Peyer's patch (tissue), 4 donors: ENCODE measurements around the gene MARCHF2.

ENCODE experiments used
- POLR2A ChIP-seq, 2 donors: fragments of 450-650 bp; IDR thresholded peaks; one replicate each; pipeline ENCODE4 v1.5.1; 2017; ENCODE audit warnings: antibody characterized with exemption in 2 of 2, mild to moderate bottlenecking in 2 of 2, moderate library complexity in 2 of 2
- TF ChIP-seq, protein P1 (sequence below), 6 experiments: fragments of 450-650 bp in 4 of 6; fragments of 200-600 bp in 2 of 6; sonication (generic) in 1 of 6; IDR thresholded peaks; one replicate each; pipeline ENCODE4 v1.5.1; 2017 to 2019; ENCODE audit warnings: antibody characterized with exemption in 6 of 6, mild to moderate bottlenecking in 3 of 6, moderate library complexity in 1 of 6

DNA sequence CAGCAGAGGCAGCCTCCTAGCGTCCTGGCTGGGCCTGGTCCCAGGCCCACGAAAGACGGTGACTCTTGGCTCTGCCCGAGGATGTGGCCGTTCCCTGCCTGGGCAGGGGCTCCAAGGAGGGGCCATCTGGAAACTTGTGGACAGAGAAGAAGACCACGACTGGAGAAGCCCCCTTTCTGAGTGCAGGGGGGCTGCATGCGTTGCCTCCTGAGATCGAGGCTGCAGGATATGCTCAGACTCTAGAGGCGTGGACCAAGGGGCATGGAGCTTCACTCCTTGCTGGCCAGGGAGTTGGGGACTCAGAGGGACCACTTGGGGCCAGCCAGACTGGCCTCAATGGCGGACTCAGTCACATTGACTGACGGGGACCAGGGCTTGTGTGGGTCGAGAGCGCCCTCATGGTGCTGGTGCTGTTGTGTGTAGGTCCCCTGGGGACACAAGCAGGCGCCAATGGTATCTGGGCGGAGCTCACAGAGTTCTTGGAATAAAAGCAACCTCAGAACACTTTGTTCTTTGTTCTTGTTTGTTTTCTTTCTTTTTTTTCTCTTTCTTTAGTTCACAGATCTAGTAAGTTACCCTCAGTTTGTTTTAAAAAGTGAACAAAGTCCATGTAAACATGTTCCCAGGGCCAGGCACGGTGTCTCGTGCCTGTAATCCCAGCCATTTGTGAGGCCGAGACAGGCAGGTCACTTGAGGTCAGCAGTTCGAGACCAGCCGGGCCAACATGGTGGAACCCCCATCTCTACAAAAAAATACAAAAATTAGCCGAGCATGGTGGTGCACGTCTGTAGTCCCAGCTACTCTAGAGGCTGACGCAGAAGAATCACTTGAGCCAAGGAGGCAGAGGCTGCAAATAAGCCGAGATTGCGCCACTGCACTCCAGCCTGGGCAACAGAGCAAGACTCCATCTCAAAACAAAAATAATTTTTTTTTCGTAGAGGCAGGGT, 39.0 kb upstream of the MARCHF2 start:
- TF ChIP-seq, protein P1, sequence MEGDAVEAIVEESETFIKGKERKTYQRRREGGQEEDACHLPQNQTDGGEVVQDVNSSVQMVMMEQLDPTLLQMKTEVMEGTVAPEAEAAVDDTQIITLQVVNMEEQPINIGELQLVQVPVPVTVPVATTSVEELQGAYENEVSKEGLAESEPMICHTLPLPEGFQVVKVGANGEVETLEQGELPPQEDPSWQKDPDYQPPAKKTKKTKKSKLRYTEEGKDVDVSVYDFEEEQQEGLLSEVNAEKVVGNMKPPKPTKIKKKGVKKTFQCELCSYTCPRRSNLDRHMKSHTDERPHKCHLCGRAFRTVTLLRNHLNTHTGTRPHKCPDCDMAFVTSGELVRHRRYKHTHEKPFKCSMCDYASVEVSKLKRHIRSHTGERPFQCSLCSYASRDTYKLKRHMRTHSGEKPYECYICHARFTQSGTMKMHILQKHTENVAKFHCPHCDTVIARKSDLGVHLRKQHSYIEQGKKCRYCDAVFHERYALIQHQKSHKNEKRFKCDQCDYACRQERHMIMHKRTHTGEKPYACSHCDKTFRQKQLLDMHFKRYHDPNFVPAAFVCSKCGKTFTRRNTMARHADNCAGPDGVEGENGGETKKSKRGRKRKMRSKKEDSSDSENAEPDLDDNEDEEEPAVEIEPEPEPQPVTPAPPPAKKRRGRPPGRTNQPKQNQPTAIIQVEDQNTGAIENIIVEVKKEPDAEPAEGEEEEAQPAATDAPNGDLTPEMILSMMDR (IDR thresholded peaks at IDR 0.05), result no peak
- TF ChIP-seq POLR2A (IDR thresholded peaks at IDR 0.05), result no peak
